HL-60 (cell line): Measurements from ENCODE around the gene FAM219A.

ENCODE experiments used
- POLR2AphosphoS5 ChIP-seq: IDR thresholded peaks from 2 replicates; pipeline ENCODE4 v1.6.1; 2012; ENCODE audit warnings: low read depth
- TF ChIP-seq, protein P1 (sequence below): IDR thresholded peaks from one replicate; pipeline ENCODE4 v1.5.1; 2011; ENCODE audit warnings: low read length, control low read depth, inconsistent platforms; ENCODE audit not compliant: insufficient read depth

- TF ChIP-seq, protein P1, sequence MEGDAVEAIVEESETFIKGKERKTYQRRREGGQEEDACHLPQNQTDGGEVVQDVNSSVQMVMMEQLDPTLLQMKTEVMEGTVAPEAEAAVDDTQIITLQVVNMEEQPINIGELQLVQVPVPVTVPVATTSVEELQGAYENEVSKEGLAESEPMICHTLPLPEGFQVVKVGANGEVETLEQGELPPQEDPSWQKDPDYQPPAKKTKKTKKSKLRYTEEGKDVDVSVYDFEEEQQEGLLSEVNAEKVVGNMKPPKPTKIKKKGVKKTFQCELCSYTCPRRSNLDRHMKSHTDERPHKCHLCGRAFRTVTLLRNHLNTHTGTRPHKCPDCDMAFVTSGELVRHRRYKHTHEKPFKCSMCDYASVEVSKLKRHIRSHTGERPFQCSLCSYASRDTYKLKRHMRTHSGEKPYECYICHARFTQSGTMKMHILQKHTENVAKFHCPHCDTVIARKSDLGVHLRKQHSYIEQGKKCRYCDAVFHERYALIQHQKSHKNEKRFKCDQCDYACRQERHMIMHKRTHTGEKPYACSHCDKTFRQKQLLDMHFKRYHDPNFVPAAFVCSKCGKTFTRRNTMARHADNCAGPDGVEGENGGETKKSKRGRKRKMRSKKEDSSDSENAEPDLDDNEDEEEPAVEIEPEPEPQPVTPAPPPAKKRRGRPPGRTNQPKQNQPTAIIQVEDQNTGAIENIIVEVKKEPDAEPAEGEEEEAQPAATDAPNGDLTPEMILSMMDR, result no peak
- no peak for TF ChIP-seq POLR2AphosphoS5
These were observed 29.9 kb downstream of the FAM219A start for GRCh38 chr9:34428325-34428958.
